ENCODE results near the gene METTL25.

DNA sequence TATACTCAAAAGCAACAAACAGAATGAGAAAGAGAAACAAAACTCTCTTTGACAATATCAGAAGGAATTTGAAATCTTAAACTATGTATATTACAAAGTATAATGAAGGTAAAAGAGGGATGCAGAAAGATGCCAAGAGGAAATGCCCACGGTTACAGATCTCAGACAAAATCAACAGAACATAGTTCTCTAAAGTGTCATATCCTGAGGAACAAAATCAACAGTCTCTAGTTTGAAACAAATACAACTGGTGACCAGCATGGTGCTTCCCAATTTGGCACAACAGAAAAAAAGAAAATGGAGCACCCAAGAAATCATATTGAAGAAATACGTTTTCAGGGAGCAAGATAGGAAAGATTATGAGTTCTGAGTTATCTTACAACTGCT, 116.5 kb downstream of the METTL25 start:
- TF ChIP-seq, protein P1, sequence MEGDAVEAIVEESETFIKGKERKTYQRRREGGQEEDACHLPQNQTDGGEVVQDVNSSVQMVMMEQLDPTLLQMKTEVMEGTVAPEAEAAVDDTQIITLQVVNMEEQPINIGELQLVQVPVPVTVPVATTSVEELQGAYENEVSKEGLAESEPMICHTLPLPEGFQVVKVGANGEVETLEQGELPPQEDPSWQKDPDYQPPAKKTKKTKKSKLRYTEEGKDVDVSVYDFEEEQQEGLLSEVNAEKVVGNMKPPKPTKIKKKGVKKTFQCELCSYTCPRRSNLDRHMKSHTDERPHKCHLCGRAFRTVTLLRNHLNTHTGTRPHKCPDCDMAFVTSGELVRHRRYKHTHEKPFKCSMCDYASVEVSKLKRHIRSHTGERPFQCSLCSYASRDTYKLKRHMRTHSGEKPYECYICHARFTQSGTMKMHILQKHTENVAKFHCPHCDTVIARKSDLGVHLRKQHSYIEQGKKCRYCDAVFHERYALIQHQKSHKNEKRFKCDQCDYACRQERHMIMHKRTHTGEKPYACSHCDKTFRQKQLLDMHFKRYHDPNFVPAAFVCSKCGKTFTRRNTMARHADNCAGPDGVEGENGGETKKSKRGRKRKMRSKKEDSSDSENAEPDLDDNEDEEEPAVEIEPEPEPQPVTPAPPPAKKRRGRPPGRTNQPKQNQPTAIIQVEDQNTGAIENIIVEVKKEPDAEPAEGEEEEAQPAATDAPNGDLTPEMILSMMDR (IDR thresholded peaks at IDR 0.05): no peak
- TF ChIP-seq EP300 (IDR thresholded peaks at IDR 0.05; ENCODE audit: borderline replicate concordance in 1 of 2, low read depth in 1 of 2, low read length in 1 of 2): no peak
- no peak for TF ChIP-seq YY1 (IDR thresholded peaks at IDR 0.05; ENCODE audit: low read depth)
- 0 out of 2 replicates have a peak, but pooled peaks have one; percentile 21 for TF ChIP-seq JUND (IDR thresholded peaks at IDR 0.05)
- no peak for TF ChIP-seq REST (IDR thresholded peaks at IDR 0.05; ENCODE audit: low read depth, low read length)
- TF ChIP-seq ZBTB33 (IDR thresholded peaks at IDR 0.05; ENCODE audit: borderline replicate concordance, low read depth): no peak
- no peak for TF ChIP-seq MXI1 (IDR thresholded peaks at IDR 0.05; ENCODE audit: low read depth, low read length)
- no peak for TF ChIP-seq EZH2phosphoT487 (IDR thresholded peaks at IDR 0.05; ENCODE audit: borderline replicate concordance, low read depth)
- TF ChIP-seq SIN3A (IDR thresholded peaks at IDR 0.05; ENCODE audit: borderline replicate concordance, low read depth, low read length): no peak
- no peak for TF ChIP-seq NRF1 (IDR thresholded peaks at IDR 0.05; ENCODE audit: low read depth, low read length)
- TF ChIP-seq TAF1 (IDR thresholded peaks at IDR 0.05; ENCODE audit: borderline replicate concordance, low read depth, low read length): no peak
- no peak for TF ChIP-seq POLR2AphosphoS5 (IDR thresholded peaks at IDR 0.05; ENCODE audit: low read depth, low read length)
- TF ChIP-seq GATA2 (CRISPR knock-in tag; IDR thresholded peaks at IDR 0.05): no peak
- TF ChIP-seq, protein P2, sequence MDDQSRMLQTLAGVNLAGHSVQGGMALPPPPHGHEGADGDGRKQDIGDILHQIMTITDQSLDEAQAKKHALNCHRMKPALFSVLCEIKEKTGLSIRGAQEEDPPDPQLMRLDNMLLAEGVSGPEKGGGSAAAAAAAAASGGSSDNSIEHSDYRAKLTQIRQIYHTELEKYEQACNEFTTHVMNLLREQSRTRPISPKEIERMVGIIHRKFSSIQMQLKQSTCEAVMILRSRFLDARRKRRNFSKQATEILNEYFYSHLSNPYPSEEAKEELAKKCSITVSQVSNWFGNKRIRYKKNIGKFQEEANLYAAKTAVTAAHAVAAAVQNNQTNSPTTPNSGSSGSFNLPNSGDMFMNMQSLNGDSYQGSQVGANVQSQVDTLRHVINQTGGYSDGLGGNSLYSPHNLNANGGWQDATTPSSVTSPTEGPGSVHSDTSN (IDR thresholded peaks at IDR 0.05): no peak; the same call in 1 of the 2 replicates

Data from SK-N-SH (cell line).